Large intestine (tissue), 3 donors: Measurements from ENCODE around the gene CFH. TPM values are rescaled to one million over a fixed set of nuclear protein-coding genes. Genes with fewer than 3 reads are reported as not detected.
"Not testable (repeated sequence)": the region's sequence is repeated elsewhere in the genome, so short reads cannot be mapped to it uniquely, and the experiment has no call there.

ENCODE experiments used
- DNase-seq, 2 donors: peaks; one replicate each; pipeline versions ENCODE4 v3.0.0 to v3.0.0-alpha.2; 2013
- H3K27ac ChIP-seq: one replicate; pipeline ENCODE4 v1.5.1; 2013; ENCODE audit warnings: low read length
- H3K27me3 ChIP-seq: 2 replicates; pipeline ENCODE4 v1.6.1; 2013; ENCODE audit warnings: low read length; ENCODE audit not compliant: control insufficient read depth, insufficient read depth
- H3K36me3 ChIP-seq: 2 replicates; pipeline ENCODE4 v1.6.1; 2013; ENCODE audit warnings: low read length; ENCODE audit not compliant: control insufficient read depth, insufficient read depth
- H3K4me1 ChIP-seq: one replicate; pipeline ENCODE4 v1.6.1; 2013; ENCODE audit warnings: low read length; ENCODE audit not compliant: control insufficient read depth, insufficient read depth
- H3K4me3 ChIP-seq: one replicate; pipeline ENCODE4 v1.5.1; 2013; ENCODE audit warnings: low read length
- H3K9me3 ChIP-seq: one replicate; pipeline ENCODE4 v1.6.1; 2013; ENCODE audit warnings: mild to moderate bottlenecking, low read depth, low read length, moderate library complexity; ENCODE audit not compliant: control insufficient read depth
- whole genome bisulfite sequencing: methylation state at CpG from one replicate; pipeline ENCODE4 v1.1.5; 2013; ENCODE audit warnings: low lambda C conversion rate; ENCODE audit not compliant: insufficient coverage; 5-methylcytosine and 5-hydroxymethylcytosine counted together
- polyA plus RNA-seq: library from polyadenylated mRNA; unstranded; fragments of 120-200 nt; gene quantifications from one replicate; pipeline ENCODE4 v1.2.1, GENCODE V29; 2013

The CFH gene
- polyA plus RNA-seq, 1 donor = 16.4 TPM

DNA sequence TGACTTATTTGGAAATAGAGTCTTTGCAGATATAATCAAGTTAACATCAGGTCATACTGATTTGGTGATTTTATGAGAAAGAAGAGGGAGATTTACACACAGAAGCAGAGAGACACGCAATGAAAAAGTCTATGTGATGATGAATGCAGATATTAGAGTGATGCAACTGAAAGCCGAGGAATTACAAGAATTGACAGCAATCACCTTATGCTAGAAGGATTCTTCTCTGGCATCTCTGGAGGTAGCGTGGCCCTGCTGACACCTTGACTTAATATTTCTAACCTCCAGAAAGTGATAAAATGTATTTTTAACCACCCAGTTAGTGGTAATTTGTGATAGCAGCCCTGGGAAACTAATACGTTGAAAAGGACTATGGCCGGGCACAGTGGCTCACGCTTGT lies 14.2 kb upstream of the CFH start:
- Histone ChIP-seq H3K27me3 (no peaks in the 10 kb centered on the region), H3K4me1 (no peaks in the 10 kb centered on the region), H3K27ac (no peak overlapping the region), H3K9me3 (no peaks in the 10 kb centered on the region), H3K36me3 (no peaks in the 10 kb centered on the region), H3K4me3 (no peak overlapping the region)
- 80% methylated on average over 1 of the region's 6 CpGs for WGBS
- DNase-seq = no peak

DNA sequence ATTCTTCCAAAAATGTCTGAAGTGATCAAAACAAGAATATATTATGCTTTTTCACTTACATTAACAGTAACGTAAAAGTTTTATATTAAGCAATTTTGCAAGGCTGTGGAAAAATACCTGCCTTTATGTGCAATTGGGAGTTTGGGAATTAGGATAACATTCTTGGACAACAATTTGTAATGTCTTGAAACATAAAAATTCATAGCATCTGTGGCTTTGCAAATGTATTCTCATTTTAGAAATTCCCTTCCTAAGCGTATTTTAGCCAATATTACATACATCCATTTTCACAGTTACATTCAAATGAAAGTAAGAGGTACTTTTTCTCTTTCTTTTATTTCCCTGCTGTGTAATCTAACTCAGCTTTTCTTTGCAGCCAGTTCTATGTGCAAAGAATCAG lies 13.4 kb upstream of the CFH start:
- no peak for DNase-seq
- Histone ChIP-seq H3K36me3 (no peaks in the 10 kb centered on the region), H3K27ac (no peak overlapping the region), H3K4me3 (no peak overlapping the region), H3K27me3 (no peaks in the 10 kb centered on the region), H3K4me1 (no peaks in the 10 kb centered on the region), H3K9me3 (no peaks in the 10 kb centered on the region)
- 87% methylated on average over 2 of the region's 2 CpGs for WGBS

DNA sequence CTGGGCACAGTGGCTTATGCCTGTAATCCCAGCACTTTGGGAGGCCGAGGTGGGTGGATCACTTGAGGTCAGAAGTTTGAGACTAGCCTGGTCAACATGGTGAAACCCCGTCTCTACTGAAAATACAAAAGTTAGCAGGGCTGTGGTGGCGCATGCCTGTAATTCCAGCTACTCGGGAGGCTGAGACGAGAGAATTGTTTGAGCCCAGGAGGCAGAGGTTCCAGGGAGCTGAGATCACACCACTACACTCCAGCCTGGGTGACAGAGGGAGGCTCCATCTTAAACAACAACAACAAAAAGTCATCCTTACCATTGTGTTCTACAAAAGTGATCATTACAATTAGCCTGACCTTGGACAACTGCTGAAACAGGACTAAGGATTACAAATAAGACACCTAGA lies 12.6 kb upstream of the CFH start:
- H3K4me3 ChIP-seq, H3K9me3 ChIP-seq, H3K27me3 ChIP-seq, H3K4me1 ChIP-seq, H3K27ac ChIP-seq, DNase-seq, H3K36me3 ChIP-seq: not testable (repeated sequence)
- no CpG with 5 or more reads among the region's 5 CpGs for whole genome bisulfite sequencing

DNA sequence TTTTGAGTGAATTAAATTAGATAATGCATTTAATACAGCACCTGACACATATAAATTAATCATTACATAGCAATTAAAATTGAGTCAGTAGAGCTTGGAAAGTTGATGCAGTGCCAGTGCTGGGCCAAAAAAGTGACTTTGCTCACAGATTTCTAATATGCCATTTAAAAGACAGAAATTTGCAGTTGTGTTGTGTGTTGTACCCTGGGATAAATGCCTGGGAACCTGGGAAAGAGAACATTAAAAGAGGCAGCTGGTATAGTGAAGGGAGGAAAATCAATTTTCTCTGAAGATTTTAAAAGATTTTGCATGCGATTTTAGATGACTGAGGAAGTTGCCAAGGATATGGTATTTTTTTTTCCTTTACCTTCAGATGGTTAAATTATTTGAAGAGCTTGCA lies 10.9 kb upstream of the CFH start:
- Histone ChIP-seq H3K27me3 (no peaks in the 10 kb centered on the region), H3K4me1 (no peaks in the 10 kb centered on the region), H3K4me3 (no peak overlapping the region), H3K27ac (no peak overlapping the region), H3K9me3 (no peaks in the 10 kb centered on the region), H3K36me3 (no peaks in the 10 kb centered on the region)
- DNase-seq = no peak
- whole genome bisulfite sequencing = 100% methylated on average over 1 of the region's 1 CpG

DNA sequence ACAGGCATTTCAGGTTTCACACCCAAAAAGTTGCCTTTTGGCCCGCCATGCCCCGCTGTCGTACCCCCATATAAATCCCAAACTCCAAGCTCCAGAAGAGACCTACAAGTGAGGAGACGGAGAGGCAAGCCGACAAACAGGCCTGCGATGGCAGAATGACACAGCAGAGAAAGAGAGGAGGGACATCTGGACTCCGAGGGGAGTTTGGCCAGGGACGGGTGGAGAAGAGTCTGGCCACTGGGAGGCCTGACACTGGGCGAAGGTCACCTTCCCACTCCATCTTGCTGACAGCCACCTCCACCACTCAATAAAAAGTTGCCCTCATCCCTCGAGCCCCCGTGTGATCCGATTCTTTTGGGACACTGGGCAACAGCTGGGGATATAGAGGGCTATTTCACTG lies 1.9 kb upstream of the CFH start:
- no CpG with 5 or more reads among the region's 12 CpGs for WGBS

DNA sequence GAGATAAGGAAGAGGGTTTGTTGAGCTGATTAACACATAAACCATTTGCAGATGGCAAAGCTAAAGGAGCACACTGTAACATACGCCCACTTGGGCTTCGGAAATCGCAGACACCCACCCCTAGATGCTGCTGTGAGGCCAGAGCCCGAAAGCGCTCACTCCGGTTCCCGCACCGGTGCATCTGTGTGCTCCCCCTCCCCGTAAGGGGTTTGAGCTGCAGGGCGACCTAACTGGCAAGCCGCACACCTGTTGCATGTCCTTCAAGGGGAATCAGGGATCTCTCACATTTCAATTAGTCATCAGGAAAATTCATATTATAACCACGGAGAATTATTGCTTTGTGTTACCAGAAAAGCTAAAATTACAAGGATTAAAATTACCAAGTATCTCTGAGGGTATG lies 1.4 kb upstream of the CFH start:
- Histone ChIP-seq H3K4me3 (no peak overlapping the region), H3K27me3 (peaks cover 4% of the 10 kb centered on the region), H3K9me3 (no peaks in the 10 kb centered on the region), H3K27ac (no peak overlapping the region), H3K4me1 (no peaks in the 10 kb centered on the region), H3K36me3 (no peaks in the 10 kb centered on the region)
- no peak for DNase-seq
- no CpG with 5 or more reads among the region's 12 CpGs for WGBS

More for the DNA sequence above, 1.9 kb upstream of the CFH start:
- Histone ChIP-seq H3K4me3 (no peak overlapping the region), H3K27me3 (peaks cover 4% of the 10 kb centered on the region), H3K27ac (no peak overlapping the region), H3K9me3 (no peaks in the 10 kb centered on the region), H3K4me1 (no peaks in the 10 kb centered on the region), H3K36me3 (no peaks in the 10 kb centered on the region)
- no peak for DNase-seq

DNA sequence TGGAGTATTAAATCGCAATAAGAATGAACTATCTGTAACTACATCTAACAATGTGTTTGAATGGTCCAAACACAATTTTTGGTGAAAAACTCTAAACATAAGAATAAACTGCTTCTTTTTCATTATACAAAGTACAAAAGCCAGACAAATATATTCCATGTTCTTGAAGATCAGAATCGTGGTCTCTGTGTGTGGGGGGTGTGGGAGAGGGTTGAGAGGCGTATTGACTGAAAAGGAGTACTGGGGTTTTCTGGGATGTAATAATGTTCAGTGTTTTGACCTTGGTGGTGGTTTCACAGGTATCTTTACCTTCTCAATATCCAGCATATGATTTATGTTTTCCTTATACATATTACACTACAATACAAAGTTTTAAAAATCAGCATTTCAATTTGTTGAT lies 764 bp upstream of the CFH start:
- DNase-seq = no peak
- Histone ChIP-seq H3K9me3 (no peaks in the 10 kb centered on the region), H3K27me3 (peaks cover 4% of the 10 kb centered on the region), H3K4me3 (no peak overlapping the region), H3K36me3 (no peaks in the 10 kb centered on the region), H3K4me1 (no peaks in the 10 kb centered on the region), H3K27ac (no peak overlapping the region)
- WGBS = 80% methylated on average over 1 of the region's 3 CpGs

DNA sequence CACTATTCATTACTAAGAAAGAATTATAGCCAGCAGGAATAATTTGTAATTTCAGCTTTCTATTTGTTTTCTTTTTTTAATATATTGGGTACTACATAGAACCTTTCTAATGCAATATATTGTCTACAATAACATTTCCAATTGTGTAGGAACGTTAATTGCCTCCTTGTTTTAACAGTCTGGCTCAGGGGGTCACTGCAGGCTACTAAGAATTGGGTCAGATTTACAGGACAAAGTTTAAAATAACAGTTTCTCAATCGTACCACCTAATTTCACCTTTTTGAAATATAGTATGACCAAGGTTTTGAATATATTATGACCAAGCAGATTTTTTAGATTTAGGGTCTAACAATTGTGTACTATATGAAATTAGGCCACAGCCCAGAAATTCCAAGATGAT lies 2.4 kb downstream of the CFH start:
- Histone ChIP-seq H3K27me3 (peaks cover 4% of the 10 kb centered on the region), H3K36me3 (no peaks in the 10 kb centered on the region), H3K9me3 (no peaks in the 10 kb centered on the region), H3K4me3 (no peak overlapping the region), H3K27ac (no peak overlapping the region), H3K4me1 (no peaks in the 10 kb centered on the region)
- 100% methylated on average over 1 of the region's 2 CpGs for WGBS
- no peak for DNase-seq

DNA sequence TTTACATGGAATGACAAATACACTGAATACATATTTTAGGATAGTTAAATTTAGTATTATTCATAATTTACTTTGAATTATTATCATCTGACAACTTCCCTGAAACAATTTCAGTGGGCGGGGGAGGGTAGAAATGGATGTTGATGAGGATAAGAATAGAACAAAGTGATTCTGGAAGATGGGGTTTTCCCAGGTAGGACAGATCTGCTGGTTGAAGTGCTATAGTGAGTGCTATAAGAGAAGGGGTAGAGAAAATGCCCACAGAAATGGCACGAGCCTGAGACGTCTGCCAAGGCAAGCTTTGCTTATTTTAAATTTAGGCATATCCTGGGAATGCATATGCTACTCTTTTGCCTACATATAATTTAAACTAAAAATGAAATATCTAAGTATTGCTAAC lies 3.2 kb downstream of the CFH start:
- 80% methylated on average over 1 of the region's 3 CpGs for WGBS
- DNase-seq = no peak
- Histone ChIP-seq H3K27ac (no peak overlapping the region), H3K4me3 (no peak overlapping the region), H3K36me3 (no peaks in the 10 kb centered on the region), H3K27me3 (peaks cover under 1% of the 10 kb centered on the region), H3K9me3 (no peaks in the 10 kb centered on the region), H3K4me1 (no peaks in the 10 kb centered on the region)

DNA sequence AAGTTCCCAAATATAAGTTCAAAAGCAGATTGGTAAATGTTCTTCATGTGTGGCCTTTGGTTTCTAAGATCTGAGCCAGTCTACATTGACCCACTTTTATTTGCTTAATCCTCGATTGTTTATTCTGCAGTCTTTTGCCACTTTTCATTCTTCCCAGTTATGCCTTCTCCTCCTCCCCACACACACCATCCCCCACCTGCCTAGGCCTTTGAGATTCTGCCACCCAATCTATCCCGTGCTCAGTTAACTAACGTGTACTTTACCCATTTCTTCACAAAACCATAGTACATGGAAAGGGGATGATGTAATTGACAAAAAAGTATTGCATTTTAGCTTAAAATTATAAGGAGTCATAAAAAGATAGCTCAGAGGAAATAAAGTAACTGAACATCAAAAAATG lies 3.7 kb downstream of the CFH start:
- Histone ChIP-seq H3K4me1 (no peaks in the 10 kb centered on the region), H3K9me3 (no peaks in the 10 kb centered on the region), H3K36me3 (no peaks in the 10 kb centered on the region), H3K27ac (no peak overlapping the region), H3K27me3 (no peaks in the 10 kb centered on the region), H3K4me3 (no peak overlapping the region)
- WGBS = 100% methylated on average over 2 of the region's 3 CpGs
- DNase-seq = no peak

DNA sequence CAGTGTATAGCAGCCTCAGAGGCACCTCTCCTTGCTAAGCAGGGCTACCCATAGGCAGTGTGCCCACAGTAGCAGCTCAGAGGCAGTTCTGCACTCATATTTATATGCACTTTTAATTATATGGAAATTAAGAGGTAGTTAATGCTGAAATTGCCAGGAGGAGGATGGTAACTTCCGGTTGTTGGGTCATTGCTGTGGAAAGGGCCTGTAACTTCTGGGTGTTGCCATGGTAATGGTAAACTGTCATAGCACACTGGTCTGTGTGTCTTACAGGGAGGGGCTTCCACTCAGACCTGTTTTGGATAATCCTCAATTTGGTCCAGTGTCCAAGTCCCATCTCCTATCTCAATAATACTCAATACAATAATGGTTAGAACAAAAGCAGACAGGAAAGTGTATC lies 7.6 kb downstream of the CFH start:
- no peak for DNase-seq
- Histone ChIP-seq H3K27ac (no peak overlapping the region), H3K4me1 (no peaks in the 10 kb centered on the region), H3K36me3 (no peaks in the 10 kb centered on the region), H3K27me3 (no peaks in the 10 kb centered on the region), H3K4me3 (no peak overlapping the region), H3K9me3 (no peaks in the 10 kb centered on the region)
- WGBS = no CpG with 5 or more reads among the region's 1 CpG
